Parathyroid adenoma (tissue), 2 donors: ENCODE measurements around the gene EDIL3.

Experiments
- H2AFZ ChIP-seq: fragments of 300-600 bp; sonication (generic); one replicate; pipeline ENCODE4 v1.7.0; 2017; ENCODE audit warnings: antibody characterized with exemption, mild to moderate bottlenecking
- H3K27ac ChIP-seq: fragments of 300-600 bp; sonication (generic); one replicate; pipeline ENCODE4 v1.7.0; 2017
- H3K27me3 ChIP-seq: fragments of 300-600 bp; sonication (generic); one replicate; pipeline ENCODE4 v1.7.0; 2017; ENCODE audit warnings: low read length; ENCODE audit not compliant: control insufficient read depth, insufficient read depth
- H3K36me3 ChIP-seq: fragments of 300-600 bp; sonication (generic); one replicate; pipeline ENCODE4 v1.7.0; 2017; ENCODE audit warnings: low read length; ENCODE audit not compliant: control insufficient read depth, insufficient read depth
- H3K4me1 ChIP-seq: fragments of 300-600 bp; sonication (generic); one replicate; pipeline ENCODE4 v1.7.0; 2017; ENCODE audit warnings: control low read depth
- H3K4me2 ChIP-seq: fragments of 300-600 bp; sonication (generic); one replicate; pipeline ENCODE4 v1.7.0; 2017; ENCODE audit warnings: low read length
- H3K4me3 ChIP-seq: fragments of 300-600 bp; sonication (generic); one replicate; pipeline ENCODE4 v1.7.0; 2017; ENCODE audit warnings: low read depth, low read length
- H3K79me2 ChIP-seq: fragments of 300-600 bp; sonication (generic); one replicate; pipeline ENCODE4 v1.7.0; 2017; ENCODE audit warnings: control low read depth
- H3K9ac ChIP-seq: fragments of 300-600 bp; sonication (generic); one replicate; pipeline ENCODE4 v1.7.0; 2017; ENCODE audit warnings: mild to moderate bottlenecking
- H3K9me3 ChIP-seq: fragments of 300-600 bp; sonication (generic); one replicate; pipeline ENCODE4 v1.7.0; 2017; ENCODE audit warnings: low read length; ENCODE audit not compliant: control insufficient read depth
- CTCF ChIP-seq: fragments of 300-600 bp; sonication (generic); IDR thresholded peaks from one replicate; pipeline ENCODE4 v1.7.0; 2017; ENCODE audit warnings: antibody characterized with exemption, mild to moderate bottlenecking
- donor health status: primary hyperparathyroidism.

Gene EDIL3

GRCh38 chr5:84360056-84360455, 24.6 kb downstream of the EDIL3 start:
- Histone ChIP-seq H3K4me3 (no peak overlapping the region), H3K9ac (no peak overlapping the region), H3K27me3 (no peaks in the 10 kb centered on the region), H3K27ac (no peak overlapping the region), H3K36me3 (no peaks in the 10 kb centered on the region), H3K4me1 (no peaks in the 10 kb centered on the region), H3K79me2 (no peaks in the 10 kb centered on the region), H2AFZ (no peak overlapping the region), H3K4me2 (no peak overlapping the region), H3K9me3 (no peaks in the 10 kb centered on the region)
- no peak for TF ChIP-seq CTCF

- Histone ChIP-seq H3K27ac (no peak overlapping the region), H3K4me1 (no peaks in the 10 kb centered on the region), H3K27me3 (no peaks in the 10 kb centered on the region), H3K9me3 (no peaks in the 10 kb centered on the region), H3K4me3 (no peak overlapping the region), H2AFZ (no peak overlapping the region), H3K79me2 (no peaks in the 10 kb centered on the region), H3K9ac (no peak overlapping the region), H3K36me3 (no peaks in the 10 kb centered on the region), H3K4me2 (no peak overlapping the region)
- TF ChIP-seq CTCF, result no peak
Observed at GRCh38 chr5:84354101-84354500, 30.6 kb downstream of the EDIL3 start.

GRCh38 chr5:84344788-84345187, 39.9 kb downstream of the EDIL3 start:
- H3K9me3 ChIP-seq, result no peaks in the 10 kb centered on the region
- no peak overlapping the region for H2AFZ ChIP-seq
- H3K4me1 ChIP-seq, result no peaks in the 10 kb centered on the region
- no peak overlapping the region for H3K4me2 ChIP-seq
- H3K27me3 ChIP-seq, result no peaks in the 10 kb centered on the region
- H3K36me3 ChIP-seq, result no peaks in the 10 kb centered on the region
- H3K9ac ChIP-seq, result no peak overlapping the region
- H3K27ac ChIP-seq, result no peak overlapping the region
- TF ChIP-seq CTCF, result no peak
- H3K79me2 ChIP-seq, result no peaks in the 10 kb centered on the region
- H3K4me3 ChIP-seq, result no peak overlapping the region

- no peak overlapping the region for H3K4me2 ChIP-seq
- no peak overlapping the region for H3K4me3 ChIP-seq
- H3K27ac ChIP-seq, result no peak overlapping the region
- no peaks in the 10 kb centered on the region for H3K79me2 ChIP-seq
- no peaks in the 10 kb centered on the region for H3K4me1 ChIP-seq
- no peaks in the 10 kb centered on the region for H3K9me3 ChIP-seq
- H2AFZ ChIP-seq, result no peak overlapping the region
- no peaks in the 10 kb centered on the region for H3K27me3 ChIP-seq
- H3K36me3 ChIP-seq, result no peaks in the 10 kb centered on the region
- no peak for TF ChIP-seq CTCF
- no peak overlapping the region for H3K9ac ChIP-seq
Observed at GRCh38 chr5:84343171-84343570, 41.5 kb downstream of the EDIL3 start.

GRCh38 chr5:84332106-84332505, 52.6 kb downstream of the EDIL3 start:
- Histone ChIP-seq H3K4me2 (no peak overlapping the region), H3K79me2 (no peaks in the 10 kb centered on the region), H3K4me3 (no peak overlapping the region), H3K36me3 (no peaks in the 10 kb centered on the region), H2AFZ (no peak overlapping the region), H3K27me3 (no peaks in the 10 kb centered on the region), H3K9me3 (no peaks in the 10 kb centered on the region), H3K4me1 (no peaks in the 10 kb centered on the region), H3K9ac (no peak overlapping the region), H3K27ac (no peak overlapping the region)
- TF ChIP-seq CTCF, result no peak
